ENCODE measurements around the gene POFUT1.

Gene POFUT1

DNA sequence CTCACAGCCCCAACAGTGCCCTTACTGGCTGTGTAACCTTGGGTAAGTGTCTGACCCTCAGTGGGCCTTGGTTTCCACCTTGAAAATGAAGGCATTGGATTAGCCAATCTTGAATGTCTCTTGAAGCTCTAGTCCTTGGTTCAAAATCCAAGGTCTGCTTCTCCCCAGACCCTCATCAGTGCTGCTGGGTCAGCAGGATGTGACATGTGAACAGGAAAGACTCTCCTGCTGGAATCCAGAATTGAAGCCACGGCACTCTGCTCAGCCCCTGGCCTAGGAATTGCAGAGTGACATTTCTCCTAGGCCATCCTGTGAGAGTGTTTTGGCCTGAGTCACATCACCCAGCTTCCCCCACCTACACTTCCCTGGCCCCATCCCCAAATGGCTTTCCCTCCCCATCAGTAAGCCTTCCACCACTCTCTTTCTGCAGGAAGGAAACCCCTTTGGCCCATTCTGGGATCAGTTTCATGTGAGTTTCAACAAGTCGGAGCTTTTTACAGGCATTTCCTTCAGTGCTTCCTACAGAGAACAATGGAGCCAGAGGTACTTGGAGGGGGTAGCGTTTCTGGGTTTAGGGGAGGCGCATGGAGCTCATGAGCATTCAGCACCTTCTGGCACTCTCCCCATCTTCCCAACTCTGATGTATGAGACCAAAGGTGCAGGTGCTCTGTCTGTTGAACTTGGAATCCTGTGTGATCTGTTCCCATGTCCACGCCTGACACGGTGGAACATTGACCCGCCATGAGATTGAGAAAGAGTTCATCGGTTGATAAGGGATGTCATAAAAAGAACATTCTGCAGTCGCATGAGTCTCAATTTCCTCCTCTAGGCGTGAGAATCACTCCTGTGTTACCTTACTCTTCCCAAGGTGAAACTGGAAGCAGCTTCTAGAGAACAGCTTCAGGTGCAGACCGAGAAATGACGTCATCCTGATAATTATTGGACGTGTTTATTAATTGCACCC is 8.8 kb downstream of the POFUT1 start:
- no peak for TF ChIP-seq TAF1 (IDR thresholded peaks at IDR 0.05; ENCODE audit: borderline replicate concordance, insufficient read depth, low read length)
- TF ChIP-seq FOXP2 (optimal IDR thresholded peaks at IDR 0.05; ENCODE audit: borderline replicate concordance, extremely low read depth, extremely low read length, insufficient read depth), result no peak
- no peak for TF ChIP-seq REST (IDR thresholded peaks at IDR 0.05; ENCODE audit: insufficient read depth in 1 of 2, low read depth in 2 of 2, low read length in 2 of 2)
- TF ChIP-seq SIN3A (IDR thresholded peaks at IDR 0.05; ENCODE audit: borderline replicate concordance, insufficient read depth, low read length), result no peak
- no peak for TF ChIP-seq POLR2AphosphoS5 (IDR thresholded peaks at IDR 0.05; ENCODE audit: low read depth, low read length)

DNA sequence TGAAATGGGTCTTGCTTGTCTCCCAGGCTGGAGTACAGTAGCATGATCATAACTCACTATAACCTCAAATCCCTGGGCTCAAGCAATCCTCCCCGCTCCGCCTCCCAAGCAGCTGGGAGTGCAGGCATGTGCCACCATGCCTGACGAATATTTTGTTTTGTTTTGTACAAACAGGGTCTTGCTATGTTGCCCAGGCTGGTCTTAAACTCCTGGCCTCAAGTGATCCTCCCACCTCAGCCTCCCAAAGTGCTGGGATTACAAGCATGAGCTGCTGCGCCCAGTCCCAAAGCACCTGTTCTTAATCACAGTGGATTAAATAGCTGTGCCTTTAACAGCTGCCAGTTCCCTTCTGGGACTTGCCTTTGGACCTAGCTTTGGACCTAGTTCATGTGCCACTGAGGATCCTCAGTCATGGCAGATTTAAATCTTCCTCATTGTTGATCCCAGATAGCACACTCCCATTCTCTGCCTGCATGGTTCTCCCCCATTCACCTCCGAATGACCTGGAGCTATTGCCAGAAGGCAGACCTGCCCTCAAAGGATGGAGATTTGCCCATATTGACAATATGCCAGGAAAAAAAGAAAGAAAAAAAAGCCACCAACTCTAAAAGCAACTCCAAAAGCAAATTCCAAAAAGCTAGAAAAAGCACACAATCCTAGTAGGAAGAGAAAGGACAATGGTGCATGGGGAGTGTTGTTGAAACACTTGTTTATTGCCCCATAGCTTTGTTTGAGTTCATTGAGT is 10.6 kb downstream of the POFUT1 start:
- TF ChIP-seq SIN3A (IDR thresholded peaks at IDR 0.05; ENCODE audit: borderline replicate concordance, insufficient read depth, low read length), result no peak
- no peak for TF ChIP-seq FOXP2 (optimal IDR thresholded peaks at IDR 0.05; ENCODE audit: borderline replicate concordance, extremely low read depth, extremely low read length, insufficient read depth)
- no peak for TF ChIP-seq POLR2AphosphoS5 (IDR thresholded peaks at IDR 0.05; ENCODE audit: low read depth, low read length)
- no peak for TF ChIP-seq TAF1 (IDR thresholded peaks at IDR 0.05; ENCODE audit: borderline replicate concordance, insufficient read depth, low read length)
- TF ChIP-seq REST (IDR thresholded peaks at IDR 0.05; ENCODE audit: insufficient read depth in 1 of 2, low read depth in 2 of 2, low read length in 2 of 2), result no peak

DNA sequence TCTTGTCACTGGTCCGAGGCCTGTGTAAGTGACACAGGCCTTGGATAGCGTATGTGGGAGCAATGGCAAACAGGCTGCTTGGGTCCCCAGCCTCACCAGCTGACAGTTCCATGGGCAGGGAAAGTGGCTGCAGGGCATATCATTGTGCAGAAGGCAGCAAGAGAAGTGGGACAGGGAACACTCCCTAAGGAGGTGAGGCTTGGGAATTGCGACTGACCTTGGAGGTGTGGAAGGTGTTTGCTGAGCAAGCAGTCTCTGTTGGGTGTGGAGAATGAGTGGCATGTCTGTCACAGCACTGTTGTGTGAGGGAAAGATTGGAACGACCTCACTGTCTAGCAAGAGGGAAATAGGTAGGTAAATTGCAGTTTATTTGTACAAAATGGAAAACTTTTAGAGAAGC is 16.8 kb downstream of the POFUT1 start:
- no peak for TF ChIP-seq POLR2AphosphoS5 (IDR thresholded peaks at IDR 0.05; ENCODE audit: low read depth, low read length)
- no peak for TF ChIP-seq FOXP2 (optimal IDR thresholded peaks at IDR 0.05; ENCODE audit: borderline replicate concordance, extremely low read depth, extremely low read length, insufficient read depth)
- no peak for TF ChIP-seq REST (IDR thresholded peaks at IDR 0.05; ENCODE audit: insufficient read depth in 1 of 2, low read depth in 2 of 2, low read length in 2 of 2)
- TF ChIP-seq TAF1 (IDR thresholded peaks at IDR 0.05; ENCODE audit: borderline replicate concordance, insufficient read depth, low read length), result no peak
- TF ChIP-seq SIN3A (IDR thresholded peaks at IDR 0.05; ENCODE audit: borderline replicate concordance, insufficient read depth, low read length), result no peak

- TF ChIP-seq POLR2AphosphoS5 (IDR thresholded peaks at IDR 0.05; ENCODE audit: low read depth, low read length) (no peak), REST (IDR thresholded peaks at IDR 0.05; ENCODE audit: insufficient read depth in 1 of 2, low read depth in 2 of 2, low read length in 2 of 2) (no peak), SIN3A (IDR thresholded peaks at IDR 0.05; ENCODE audit: borderline replicate concordance, insufficient read depth, low read length) (no peak), TAF1 (IDR thresholded peaks at IDR 0.05; ENCODE audit: borderline replicate concordance, insufficient read depth, low read length) (no peak), FOXP2 (optimal IDR thresholded peaks at IDR 0.05; ENCODE audit: borderline replicate concordance, extremely low read depth, extremely low read length, insufficient read depth) (no peak)
Measured at GRCh38 chr20:32226391-32226790, 18.7 kb downstream of the POFUT1 start.

Data from PFSK-1 (cell line).